ENCODE results near the gene MPHOSPH9.
A peak's percentile ranks its signal among the peaks of the same experiment; 100 is the strongest.

The MPHOSPH9 gene

DNA sequence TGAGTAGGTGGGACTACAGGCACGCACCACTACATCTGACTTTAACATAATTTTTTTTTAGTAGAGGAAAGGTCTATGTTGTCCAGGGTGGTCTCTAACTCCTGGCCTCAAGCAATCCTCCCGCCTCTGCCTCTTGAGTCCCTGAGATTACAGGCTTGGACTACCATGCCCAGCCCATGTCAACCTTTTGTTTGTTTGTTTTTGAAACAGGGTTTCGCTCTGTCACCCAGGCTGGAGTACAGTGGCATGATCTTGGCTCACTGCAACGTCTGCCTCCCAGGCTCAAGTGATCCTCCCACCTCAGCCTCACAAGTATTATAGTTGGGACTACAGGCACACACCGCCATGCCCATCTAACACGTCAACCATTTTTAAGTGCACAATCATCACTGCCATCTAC, 111.3 kb downstream of the MPHOSPH9 start:
- DNase-seq, result no peak

GRCh38 chr12:123120452-123121166, 112.3 kb downstream of the MPHOSPH9 start:
- DNase-seq, result no peak

DNA sequence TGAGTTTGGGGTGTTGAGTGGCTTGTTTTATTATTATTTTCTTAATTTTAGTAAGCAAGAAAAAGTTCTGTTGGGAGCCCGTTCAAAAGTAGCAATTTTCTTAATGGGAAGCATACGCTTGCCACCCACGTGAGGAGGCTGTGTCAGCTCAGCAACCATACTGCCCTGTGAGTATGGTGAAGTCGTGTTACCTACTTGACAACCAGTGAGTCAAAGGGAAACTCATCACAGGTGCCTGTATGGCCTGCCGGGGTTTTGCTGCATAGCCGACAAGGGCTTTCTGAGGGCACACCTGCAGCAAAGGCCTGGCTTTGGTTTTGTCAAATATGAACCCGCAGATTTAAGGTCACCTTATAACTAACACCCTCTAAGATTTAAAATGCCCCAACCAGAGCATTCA, 113.1 kb downstream of the MPHOSPH9 start:
- no peak for DNase-seq

DNA sequence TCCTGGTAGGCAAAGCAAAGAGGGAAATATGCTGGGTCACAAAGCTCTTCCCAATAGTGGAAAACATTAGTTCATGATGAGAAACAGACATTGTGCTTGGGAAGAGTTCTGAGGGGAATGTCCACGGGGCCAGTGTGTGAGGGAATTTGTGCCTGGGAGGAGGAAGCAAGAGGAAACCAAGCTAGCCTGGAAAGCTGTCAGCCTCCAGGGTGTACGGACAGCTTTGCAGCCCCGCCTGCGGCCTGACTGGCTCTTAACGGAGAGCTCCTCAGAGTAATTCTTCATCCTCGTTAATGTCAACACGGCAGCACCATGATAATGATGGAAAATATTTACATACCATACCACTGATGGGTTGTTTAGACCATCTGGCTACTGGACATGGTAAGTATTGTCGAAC, 114.4 kb downstream of the MPHOSPH9 start:
- no peak for DNase-seq

- DNase-seq, result peak; percentile 11
Measured at GRCh38 chr12:123115409-123116121, 117.4 kb downstream of the MPHOSPH9 start.

DNA sequence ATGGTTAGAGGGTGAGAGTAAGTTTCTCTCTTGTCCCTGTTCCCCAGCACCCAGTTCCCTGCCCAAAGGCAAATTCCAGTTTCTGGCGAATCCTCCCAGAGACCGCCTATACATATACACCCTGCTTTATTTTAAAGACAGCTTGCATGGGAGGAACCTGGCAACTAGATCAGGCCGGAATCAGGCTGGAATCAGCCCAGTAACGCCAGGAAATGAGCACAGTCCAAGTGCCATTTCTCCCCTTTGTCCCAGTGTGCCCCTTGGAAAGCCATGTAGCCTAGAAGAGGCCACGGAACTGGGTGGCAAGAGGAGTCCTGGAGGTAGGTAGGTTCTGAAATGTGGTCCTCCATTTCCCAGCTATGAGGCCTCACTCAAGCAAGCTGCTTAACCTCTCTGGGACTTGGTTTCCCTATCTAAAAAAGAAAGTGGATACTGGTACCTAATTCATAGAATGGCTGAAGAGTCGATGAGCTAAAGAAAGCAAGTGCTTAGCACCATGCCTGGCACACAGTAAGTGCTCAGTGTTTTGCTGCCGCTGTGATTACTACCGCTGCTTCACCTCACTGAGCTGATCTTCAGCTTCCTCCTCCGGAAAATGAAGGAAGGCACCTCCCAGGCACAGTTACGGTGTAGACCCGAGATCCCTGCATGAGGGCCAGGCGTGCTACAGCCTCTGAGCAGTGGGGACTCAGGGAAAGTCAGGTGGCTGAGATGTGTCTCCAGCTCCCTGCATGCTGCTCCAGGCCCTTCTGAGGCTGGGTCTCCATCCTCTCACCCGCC, 118.4 kb downstream of the MPHOSPH9 start:
- DNase-seq, result no peak

DNA sequence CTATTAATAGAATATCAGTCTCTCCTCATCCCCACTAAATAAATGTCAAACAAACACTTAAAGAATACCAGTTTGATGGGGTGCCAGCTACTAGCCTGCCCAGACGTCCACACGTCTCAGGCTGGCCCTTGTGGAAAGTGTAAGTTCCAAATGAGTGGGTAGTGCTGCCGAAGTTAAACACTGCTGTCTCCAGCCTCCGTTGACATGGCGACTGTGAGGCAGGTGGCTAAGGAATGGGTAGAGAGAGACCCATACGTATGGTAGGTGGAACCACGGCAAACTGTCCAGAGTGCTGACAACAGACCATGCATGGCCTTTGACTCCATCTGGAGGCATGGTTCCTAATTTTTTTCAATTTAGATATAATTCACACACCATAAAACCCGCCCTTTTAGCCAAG, 119.9 kb downstream of the MPHOSPH9 start:
- no peak for DNase-seq

GRCh38 chr12:123111498-123112165, 121.3 kb downstream of the MPHOSPH9 start:
- DNase-seq, result no peak

DNA sequence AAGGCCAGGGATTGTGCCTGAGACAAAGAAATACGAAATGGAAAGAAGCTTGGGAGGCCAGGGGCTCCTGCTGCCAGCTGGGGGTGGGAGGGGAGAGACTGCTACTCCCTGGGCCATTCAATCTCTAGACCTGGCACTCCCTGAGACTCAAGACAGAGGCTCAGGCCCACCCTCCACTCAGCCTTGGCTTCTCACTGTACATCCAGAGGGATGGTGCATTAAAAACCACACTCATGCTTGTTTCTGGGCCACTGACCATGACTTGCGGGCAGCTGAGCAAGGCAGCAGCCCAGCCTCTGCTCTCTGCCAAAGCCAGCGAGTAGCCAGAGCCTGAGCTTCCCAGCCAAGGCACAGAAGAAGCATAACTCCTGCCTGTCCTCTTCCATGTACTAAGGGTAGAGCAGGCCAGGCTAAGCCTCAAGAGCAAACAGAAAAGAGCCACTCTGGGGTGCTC, 123.6 kb downstream of the MPHOSPH9 start:
- no peak for DNase-seq

DNA sequence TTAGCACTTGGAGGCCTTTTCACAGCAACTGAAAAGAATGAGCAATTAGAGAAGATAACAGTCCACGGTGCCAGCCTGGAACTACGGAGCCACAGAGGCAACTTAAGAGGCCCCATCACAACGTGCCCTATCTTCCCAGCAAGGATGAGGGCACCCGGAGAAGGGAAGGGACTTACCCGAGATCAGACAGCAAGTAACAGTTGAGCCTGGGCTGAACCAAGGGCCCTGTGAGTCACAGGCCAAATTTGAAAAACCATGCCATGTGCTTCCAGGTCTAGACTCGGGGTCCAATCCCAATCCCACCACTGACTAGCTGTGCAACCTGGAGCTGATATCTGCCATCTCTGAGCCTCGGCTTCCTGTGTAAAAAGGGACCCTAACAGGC, 124.3 kb downstream of the MPHOSPH9 start:
- no peak for DNase-seq

- no peak for DNase-seq
Measured at GRCh38 chr12:123107926-123108681, 124.8 kb downstream of the MPHOSPH9 start.

GRCh38 chr12:123106640-123107359, 126.1 kb downstream of the MPHOSPH9 start:
- DNase-seq, result peak; percentile 54

DNA sequence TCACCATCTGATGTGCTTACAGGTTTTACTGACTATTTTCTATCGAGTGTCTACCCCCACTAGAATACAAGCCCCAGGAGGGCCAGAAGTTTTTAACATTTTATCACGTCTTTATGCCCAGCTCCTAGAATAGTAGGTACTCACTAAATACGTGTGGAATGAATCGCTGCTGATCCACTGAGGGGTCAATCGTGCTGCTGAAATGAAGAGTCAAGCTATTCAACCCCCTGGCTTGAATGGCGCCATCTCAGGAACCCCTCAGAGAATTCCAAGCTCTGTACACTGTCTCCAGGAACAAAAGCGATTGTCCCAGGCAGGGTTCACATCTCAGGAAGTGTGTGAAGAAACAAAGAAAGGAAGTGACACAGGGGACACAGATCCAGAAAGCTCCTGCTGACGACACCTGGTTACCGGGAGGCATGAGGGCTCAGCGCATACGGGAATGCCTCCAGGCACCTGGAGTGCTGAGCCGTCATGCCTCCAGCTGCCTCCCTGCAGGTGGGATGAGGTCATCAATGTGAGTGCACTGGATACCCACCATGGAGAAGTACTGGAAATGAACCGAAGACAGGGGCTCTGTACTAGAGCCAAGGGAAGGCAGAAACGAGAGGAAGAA, 127.6 kb downstream of the MPHOSPH9 start:
- DNase-seq, result no peak

- no peak for DNase-seq
Measured at GRCh38 chr12:123104809-123105208, 128.1 kb downstream of the MPHOSPH9 start.

Measured in hematopoietic multipotent progenitor cell treated with erythropoietin and hydrocortisone succinate and interleukin-3 and kit ligand, for 8 days (in vitro differentiated cells).